Left ventricle myocardium superior (tissue), 1 donor: ENCODE results near the gene CCDC185. TPM values are rescaled to one million over a fixed set of nuclear protein-coding genes. Genes with fewer than 3 reads are reported as not detected.
A peak's percentile ranks its signal among the peaks of the same experiment; 100 is the strongest.

ENCODE experiments used
- ATAC-seq: fragments of 200-7000 bp; cut with Tn5 transposase; one replicate; pipeline ENCODE4 v1.9.1; 2020; ENCODE audit warnings: mild to moderate bottlenecking, moderate library complexity
- DNase-seq: peaks from one replicate; pipeline ENCODE4 v3.0.0-alpha.2; 2020
- intact Hi-C: fragments of 100-400 bp; cut with micrococcal nuclease; formaldehyde crosslinking; loops from one replicate; pipeline ENCODE4 v1.11.0; 2022
- total RNA-seq: library from RNA; stranded (reverse); fragmentation: NEBNext Ultra II Directional; extraction: Animal tissue kit (Norgen Biotek cat#: 25700); gene quantifications from one replicate; pipeline ENCODE4 v1.2.1, GENCODE V29; 2021
- donor health status: DM: no; HTN: yes; CAD: no; lungs with severe emphysema.

Gene CCDC185
- total RNA-seq, 1 donor from 2014 or later, result not detected

DNA sequence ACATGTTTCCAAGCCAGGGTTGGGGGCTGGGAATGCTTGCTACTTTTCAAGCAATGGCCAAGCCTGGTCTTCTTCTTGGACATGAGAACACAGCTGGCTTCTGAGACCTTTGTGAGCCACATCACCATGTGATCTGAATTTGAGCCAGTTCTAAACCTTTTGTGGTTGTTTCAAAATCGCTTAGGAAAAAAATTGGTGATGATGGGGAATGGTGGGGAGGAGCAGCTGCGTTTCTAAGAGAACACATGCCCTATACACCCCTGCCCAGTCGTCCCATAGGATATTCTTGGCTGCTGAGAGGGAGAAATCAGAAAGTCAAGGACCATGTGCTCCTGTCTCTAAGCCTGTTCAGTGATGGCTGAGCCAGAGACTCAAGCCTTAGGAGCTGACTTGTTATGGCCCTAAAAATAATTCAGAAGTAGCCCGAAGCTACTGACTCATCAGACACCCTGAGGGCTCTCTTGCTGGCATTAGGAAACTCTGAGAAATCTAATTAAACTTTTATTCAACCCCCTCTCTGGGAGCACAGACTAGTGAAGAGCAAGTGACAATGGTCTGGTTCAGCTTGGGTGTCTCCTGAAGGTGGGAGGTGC lies 30.5 kb downstream of the CCDC185 start:
- DNase-seq (no peak), ATAC-seq (peak; percentile 43)
- intact Hi-C loops, result no loop called here

DNA sequence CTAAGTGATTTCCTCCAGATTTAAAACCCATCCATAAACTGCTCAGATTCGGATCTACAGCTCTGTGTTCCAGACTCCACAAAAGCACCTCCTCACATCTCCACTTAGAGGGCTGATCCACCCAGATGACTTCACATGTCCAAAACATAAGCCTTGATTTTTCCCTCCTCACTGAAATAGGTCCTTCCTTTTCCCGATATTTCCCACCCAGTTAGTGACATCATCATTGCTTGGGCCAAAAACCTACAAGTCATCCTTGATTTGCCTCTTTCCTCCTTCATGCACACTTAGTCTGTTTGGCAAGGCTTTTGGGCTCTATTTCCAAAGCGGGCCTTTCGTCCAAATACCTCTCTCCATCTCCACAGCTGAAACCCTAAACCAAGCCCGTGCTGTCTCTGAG lies 32.3 kb downstream of the CCDC185 start:
- no peak for DNase-seq
- ATAC-seq, result peak; percentile 22
- intact Hi-C loops, result no loop called here

DNA sequence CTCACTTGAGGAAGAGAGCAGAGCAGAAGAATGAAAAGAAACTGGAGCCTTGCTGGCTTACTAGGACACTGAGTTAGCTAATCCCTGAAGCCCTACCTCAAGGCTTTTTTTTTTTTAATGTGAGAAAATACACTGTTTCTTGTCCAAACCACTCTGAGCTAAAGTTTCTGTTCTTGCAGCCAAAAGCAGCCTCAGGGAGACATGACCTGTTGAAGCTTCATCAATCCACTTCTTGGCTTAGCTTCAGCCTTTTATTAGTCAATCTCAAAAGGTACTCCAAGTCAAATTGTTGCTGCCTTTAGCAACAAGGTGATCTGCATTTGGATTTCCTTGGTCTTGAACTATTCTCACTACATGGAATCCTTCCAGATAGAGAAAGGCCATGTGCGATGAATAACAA lies 33.7 kb downstream of the CCDC185 start:
- intact Hi-C loops, result no loop called here
- ATAC-seq (no peak), DNase-seq (no peak)

DNA sequence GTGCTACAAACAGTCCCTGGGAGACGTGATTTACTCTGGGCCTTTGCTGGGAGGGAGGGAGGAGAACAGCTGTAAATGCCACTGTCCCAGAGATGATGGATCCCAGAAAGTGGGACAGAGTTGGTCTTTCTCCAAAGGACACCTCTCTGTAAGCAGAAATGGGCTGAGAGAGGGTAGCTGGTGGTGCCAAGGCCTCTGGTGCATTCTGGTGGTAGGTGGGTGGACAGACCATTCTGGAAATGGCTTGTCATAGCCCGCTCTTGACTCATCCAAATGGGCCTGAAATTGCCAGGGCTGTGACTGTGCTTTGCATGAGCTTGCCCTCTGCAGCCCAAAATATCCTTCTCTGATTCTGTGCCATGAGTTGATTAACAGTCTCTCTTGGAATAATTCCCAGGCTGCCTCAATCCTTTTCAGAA lies 36.1 kb downstream of the CCDC185 start:
- ATAC-seq (peak; percentile 92), DNase-seq (no peak)
- intact Hi-C loops, result no loop called here

DNA sequence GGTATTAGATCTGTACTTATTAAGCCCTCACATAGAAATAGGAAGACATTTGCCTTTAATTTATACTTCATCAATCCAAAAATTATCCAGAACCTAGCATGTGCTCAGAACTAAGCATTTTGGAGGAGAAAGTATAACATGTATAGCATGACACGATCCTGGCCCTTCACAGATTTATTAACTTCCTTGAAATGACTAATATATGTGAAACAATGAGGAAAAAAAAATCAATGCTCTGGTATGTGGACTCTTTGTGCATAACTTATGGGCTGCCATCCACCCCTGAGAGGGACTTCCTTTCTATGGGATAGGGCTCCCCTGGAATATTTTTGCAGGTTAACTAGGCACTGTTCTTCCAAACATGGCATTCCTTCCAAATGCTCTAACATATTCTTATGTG lies 36.6 kb downstream of the CCDC185 start:
- DNase-seq (no peak), ATAC-seq (no peak)
- intact Hi-C loops, result no loop called here

DNA sequence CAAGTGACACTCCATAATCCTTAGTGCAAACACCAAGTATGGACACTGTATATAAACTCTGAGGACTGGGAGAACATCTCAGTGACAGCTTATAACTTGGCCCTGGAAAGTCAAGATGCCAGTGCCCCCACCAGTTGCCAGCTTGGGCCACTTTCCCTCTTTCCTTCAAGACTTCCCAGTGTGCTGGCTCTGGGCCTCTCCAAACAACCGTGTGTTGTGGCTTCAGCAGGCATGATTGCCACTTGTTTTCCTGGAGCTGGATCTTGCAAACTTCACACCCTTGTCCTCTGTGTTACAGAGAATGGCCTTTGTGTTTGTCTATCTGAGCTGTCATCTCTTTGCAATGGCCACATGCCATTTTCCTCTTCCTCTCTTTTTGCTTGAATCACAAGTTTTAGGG lies 37.0 kb downstream of the CCDC185 start:
- ATAC-seq (no peak), DNase-seq (no peak)
- intact Hi-C loops, result no loop called here

DNA sequence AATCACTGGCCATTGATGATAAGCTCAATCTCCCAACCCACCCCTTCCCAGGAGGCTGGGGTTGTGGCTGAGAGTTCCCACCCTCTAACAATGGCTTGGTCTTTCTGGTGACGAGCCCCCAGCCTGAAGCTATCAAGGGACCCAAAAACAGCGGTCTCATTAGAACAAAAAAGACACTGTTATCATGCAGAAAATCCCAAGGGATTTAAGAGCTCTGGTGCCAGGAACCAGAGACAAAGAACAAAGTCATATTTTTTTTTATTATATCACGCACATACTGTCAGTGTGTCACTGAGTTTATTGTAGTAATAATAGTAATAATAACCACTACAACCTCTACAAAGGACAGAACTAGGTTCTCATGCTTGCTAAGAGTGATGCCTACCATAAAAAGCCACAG lies 43.9 kb downstream of the CCDC185 start:
- intact Hi-C loops, result no loop called here
- ATAC-seq, result no peak
- DNase-seq, result no peak

DNA sequence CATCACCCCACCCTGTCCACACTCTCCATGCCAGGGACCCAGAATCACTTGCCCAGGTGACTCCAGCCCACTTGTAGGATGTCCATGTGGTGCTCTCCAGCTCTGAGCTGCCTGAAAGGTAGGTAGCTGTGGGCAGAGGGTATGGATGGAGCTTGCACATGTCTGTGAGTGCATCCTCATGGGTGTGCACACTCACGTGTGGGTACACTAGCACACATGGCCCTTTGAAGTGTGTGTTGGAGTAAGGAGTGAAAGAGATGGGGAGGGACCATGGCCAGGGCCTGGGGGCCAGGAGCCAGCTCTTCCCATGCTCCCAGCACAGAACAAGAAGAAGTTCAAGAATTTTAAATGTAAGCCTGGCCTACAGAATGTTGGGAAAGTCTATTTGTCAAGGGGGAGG lies 50.2 kb downstream of the CCDC185 start:
- intact Hi-C loops, result no loop called here
- DNase-seq (no peak), ATAC-seq (no peak)

DNA sequence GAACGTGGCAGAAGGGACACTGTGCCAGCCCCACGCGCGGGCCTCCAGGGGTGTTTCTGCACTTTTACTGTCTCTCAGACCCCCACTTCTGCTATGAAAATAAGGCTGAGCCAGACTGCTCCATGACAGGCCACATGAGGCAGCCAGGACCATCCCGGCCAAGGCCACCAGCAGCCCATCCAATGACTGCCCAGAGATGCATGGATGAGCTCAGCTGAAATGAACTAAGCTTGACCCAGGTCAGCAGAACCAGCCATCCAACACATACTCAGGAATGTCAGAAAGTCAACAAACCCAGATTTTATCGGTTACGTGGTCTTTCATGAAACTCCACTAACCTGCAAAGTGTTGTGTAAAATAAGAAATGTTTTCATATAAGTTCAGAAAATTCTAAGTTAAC lies 51.2 kb downstream of the CCDC185 start:
- DNase-seq, result no peak
- ATAC-seq, result no peak
- intact Hi-C loops, result no loop called here

Other genes with a start within 250 kb of the CCDC185 start
- 8.2 TPM for gene SUSD4, start 29.2 kb upstream of the CCDC185 start, total RNA-seq